K562 (cell line): Measurements from ENCODE around the gene EIPR1. TPM values are rescaled to one million over a fixed set of nuclear protein-coding genes. Genes with fewer than 3 reads are reported as not detected.

Source experiments
- CTCFL ChIP-seq: IDR thresholded peaks from 2 replicates; pipeline ENCODE4 v1.6.1; 2011; ENCODE audit warnings: borderline replicate concordance, low read depth, mild to moderate bottlenecking, moderate library complexity, low read length; ENCODE audit not compliant: insufficient read depth, poor library complexity, severe bottlenecking
- FOXA1 ChIP-seq: fragments of 450-650 bp; IDR thresholded peaks from 2 replicates; pipeline ENCODE4 v1.6.1; 2016; ENCODE audit warnings: mild to moderate bottlenecking, borderline replicate concordance
- GABPB1 ChIP-seq: sonication (generic); formaldehyde crosslinking; IDR thresholded peaks from 2 replicates; pipeline ENCODE4 v1.8.0; 2022; ENCODE audit warnings: mild to moderate bottlenecking, missing genetic modification reagents
- HDAC3 ChIP-seq: fragments of 450-650 bp; IDR thresholded peaks from 2 replicates; pipeline ENCODE4 v1.6.1; 2018; ENCODE audit warnings: borderline replicate concordance, mild to moderate bottlenecking, moderate library complexity; ENCODE audit not compliant: partially characterized antibody
- HMG20B ChIP-seq: fragments of 250-450 bp; sonication (Bioruptor Pico); IDR thresholded peaks from 2 replicates; pipeline ENCODE4 v1.5.0; 2021; ENCODE audit warnings: mild to moderate bottlenecking
- MTA1 ChIP-seq: fragments of 450-650 bp; IDR thresholded peaks from 2 replicates; pipeline ENCODE4 v1.6.1; 2017; ENCODE audit warnings: borderline replicate concordance
- PBX2 ChIP-seq, 2 experiments: IDR thresholded peaks in 1 of 2; conservative IDR thresholded peaks in 1 of 2; 2 replicates each; pipeline ENCODE4 v1.6.1; 2016; ENCODE audit warnings: low read depth in 2 of 2, mild to moderate bottlenecking in 1 of 2, missing compliant biosample characterization in 1 of 2, missing genetic modification characterization in 1 of 2, moderate library complexity in 1 of 2
- PHF8 ChIP-seq: fragments of 200-600 bp; sonication (generic); IDR thresholded peaks from 2 replicates; pipeline ENCODE4 v1.6.1; 2012; ENCODE audit warnings: mixed run types, mild to moderate bottlenecking, inconsistent platforms, low read length, moderate library complexity, borderline replicate concordance
- POLR3G ChIP-seq: IDR thresholded peaks from 2 replicates; pipeline ENCODE4 v1.6.1; 2011; ENCODE audit not compliant: insufficient read length, insufficient replicate concordance; ENCODE audit errors: extremely low read depth
- SMC3 ChIP-seq: conservative IDR thresholded peaks from 2 replicates; pipeline ENCODE4 v1.6.1; 2011; ENCODE audit warnings: low read depth, low read length, improper control_type of control experiment; ENCODE audit not compliant: insufficient read depth
- THRAP3 ChIP-seq: fragments of 450-650 bp; IDR thresholded peaks from 2 replicates; pipeline ENCODE4 v1.6.1; 2016; ENCODE audit warnings: mild to moderate bottlenecking, inconsistent platforms, borderline replicate concordance
- XRCC5 ChIP-seq: fragments of 200-400 bp; formaldehyde crosslinking; IDR thresholded peaks from 2 replicates; pipeline ENCODE4 v1.6.1; 2017; ENCODE audit warnings: low read depth, mild to moderate bottlenecking, low read length
- YY1 ChIP-seq, 3 experiments: IDR thresholded peaks; 2 replicates each; pipeline ENCODE4 v1.6.1; 2011; ENCODE audit warnings: low read length in 2 of 3, mild to moderate bottlenecking in 2 of 3, moderate library complexity in 2 of 3, borderline replicate concordance in 1 of 3, control low read depth in 1 of 3, low read depth in 1 of 3; ENCODE audit not compliant: insufficient read depth in 3 of 3, insufficient replicate concordance in 2 of 3, control insufficient read depth in 1 of 3, insufficient read length in 1 of 3; ENCODE audit errors: extremely low read depth in 1 of 3
- ZBTB8A ChIP-seq: fragments of 450-650 bp; IDR thresholded peaks from 2 replicates; pipeline ENCODE4 v1.6.1; 2018; ENCODE audit warnings: mild to moderate bottlenecking, moderate library complexity; ENCODE audit not compliant: partially characterized antibody
- ZFPM2 ChIP-seq: fragments of 250-450 bp; sonication (Bioruptor Pico); IDR thresholded peaks from 2 replicates; pipeline ENCODE4 v1.5.1; 2022; ENCODE audit warnings: mild to moderate bottlenecking
- ZNF217 ChIP-seq: sonication (generic); formaldehyde crosslinking; IDR thresholded peaks from 2 replicates; pipeline ENCODE4 v1.8.0; 2022; ENCODE audit warnings: mild to moderate bottlenecking, missing genetic modification reagents
- ZNF224 ChIP-seq: sonication (generic); formaldehyde crosslinking; IDR thresholded peaks from 2 replicates; pipeline ENCODE4 v1.8.0; 2022; ENCODE audit warnings: mild to moderate bottlenecking, missing genetic modification reagents
- ZNF431 ChIP-seq: sonication (generic); formaldehyde crosslinking; IDR thresholded peaks from 2 replicates; pipeline ENCODE4 v1.8.0; 2022; ENCODE audit warnings: mild to moderate bottlenecking, missing genetic modification reagents
- ZNF780A ChIP-seq: fragments of 250-450 bp; sonication (Bioruptor Pico); IDR thresholded peaks from 2 replicates; pipeline ENCODE4 v1.5.0; 2021; ENCODE audit warnings: mild to moderate bottlenecking
- polyA plus RNA-seq, 8 experiments: library from polyadenylated mRNA; depleted of rRNA in 4 of 8; stranded (reverse) in 5 of 8; unstranded in 3 of 8; fragments of >200 nt; fragmentation: Nextera tagmentation in 2 of 8; fragmentation: Illumina TruSeq in 1 of 8; extraction: Ambion mirVana in 2 of 8; extraction: Trizol in 1 of 8; gene quantifications; 2 replicates each; pipeline versions ENCODE4 v1.2.1 to v1.2.3, GENCODE V29; 2011 to 2014; ENCODE audit warnings: inconsistent platforms in 1 of 8, missing spikeins in 1 of 8
- total RNA-seq, 7 experiments: library from RNA; depleted of rRNA in 6 of 7; stranded (reverse); fragments of >200 nt in 6 of 7; fragmentation: Illumina TruSeq in 2 of 7; extraction: Trizol in 2 of 7; gene quantifications; 2 replicates each; pipeline versions ENCODE4 v1.2.1 to v1.2.3, GENCODE V29; 2011 to 2021; ENCODE audit warnings: low replicate concordance in 1 of 7
- TF ChIP-seq, protein P1 (sequence below): IDR thresholded peaks from 3 replicates; pipeline ENCODE4 v1.6.1; 2011; ENCODE audit warnings: borderline replicate concordance, mild to moderate bottlenecking; ENCODE audit not compliant: insufficient read length, insufficient read depth

EIPR1 gene
- total and polyA plus RNA-seq, 9 of the 15 experiments (the other 6 are each of a cell fraction or from before 2014, with no cell fraction given), result 19.9 to 54.4 (median 35.9) TPM

DNA sequence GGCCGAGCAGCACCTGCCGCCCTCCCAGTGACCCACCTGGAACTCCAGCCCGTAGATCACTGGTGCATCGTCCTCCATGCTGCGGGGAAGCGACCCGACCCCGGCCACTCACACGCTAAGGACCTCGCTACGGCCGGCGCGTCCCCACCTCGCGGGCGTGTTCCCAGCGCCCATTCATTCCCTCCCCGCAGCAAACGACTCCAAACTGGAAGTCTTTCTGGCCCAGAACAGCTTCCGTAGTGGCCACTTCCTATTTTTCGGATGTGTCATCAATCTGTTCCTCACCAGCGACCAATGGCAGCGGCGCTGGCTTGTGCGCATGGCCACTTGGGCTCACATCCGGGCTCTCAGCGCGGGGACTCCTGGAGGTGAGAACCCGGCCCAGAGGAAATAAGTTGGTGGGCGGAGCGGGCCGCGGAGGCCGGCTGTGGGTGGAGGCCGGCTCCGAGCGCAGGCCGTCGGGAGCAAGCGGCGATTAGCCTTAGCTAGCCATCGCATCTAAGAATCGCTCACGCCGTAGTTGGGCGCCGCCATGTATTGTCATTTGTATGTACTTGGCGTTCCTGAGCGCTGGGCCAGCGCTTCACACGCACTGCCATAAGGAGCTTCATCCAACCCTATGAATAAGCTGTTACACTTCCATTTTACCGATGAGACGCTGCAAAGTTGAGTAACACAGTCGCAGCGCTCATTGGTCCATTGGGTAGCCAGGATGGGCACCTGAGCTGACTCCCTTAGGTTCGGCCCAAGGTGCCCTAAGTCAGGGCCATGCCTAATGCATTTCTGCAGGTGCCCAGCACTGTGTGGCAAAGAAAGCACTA, at the start of gene EIPR1 (continued):
- TF ChIP-seq CTCFL, result no peak
- no peak for TF ChIP-seq FOXA1
- no peak for TF ChIP-seq HDAC3
- TF ChIP-seq ZNF224 (CRISPR knock-in tag), result no peak
- TF ChIP-seq ZBTB8A, result no peak
- no peak for TF ChIP-seq ZNF217 (CRISPR knock-in tag)
- TF ChIP-seq HMG20B, result no peak
- TF ChIP-seq, protein P1, sequence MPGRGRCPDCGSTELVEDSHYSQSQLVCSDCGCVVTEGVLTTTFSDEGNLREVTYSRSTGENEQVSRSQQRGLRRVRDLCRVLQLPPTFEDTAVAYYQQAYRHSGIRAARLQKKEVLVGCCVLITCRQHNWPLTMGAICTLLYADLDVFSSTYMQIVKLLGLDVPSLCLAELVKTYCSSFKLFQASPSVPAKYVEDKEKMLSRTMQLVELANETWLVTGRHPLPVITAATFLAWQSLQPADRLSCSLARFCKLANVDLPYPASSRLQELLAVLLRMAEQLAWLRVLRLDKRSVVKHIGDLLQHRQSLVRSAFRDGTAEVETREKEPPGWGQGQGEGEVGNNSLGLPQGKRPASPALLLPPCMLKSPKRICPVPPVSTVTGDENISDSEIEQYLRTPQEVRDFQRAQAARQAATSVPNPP, result no peak
- peak; percentile 85 for TF ChIP-seq GABPB1
- peak; percentile 6 to 71 (median 62) for TF ChIP-seq YY1 (IDR thresholded peaks at IDR 0.05; ENCODE audit: borderline replicate concordance in 1 of 3, control insufficient read depth in 1 of 3, extremely low read depth in 1 of 3, insufficient read depth in 3 of 3, insufficient read length in 1 of 3, insufficient replicate concordance in 2 of 3, low read depth in 1 of 3, low read length in 2 of 3)
- TF ChIP-seq THRAP3, result no peak
- TF ChIP-seq SMC3, result no peak
- peak; percentile 53; the same call in 1 of the 2 replicates for TF ChIP-seq MTA1
- 0 out of 2 replicates have a peak, but pooled peaks have one; percentile 52 for TF ChIP-seq ZNF431 (CRISPR knock-in tag)
- no peak for TF ChIP-seq PBX2 (CRISPR knock-in tag; IDR thresholded peaks at IDR 0.05; ENCODE audit: low read depth)
- TF ChIP-seq PBX2 (tag; conservative IDR thresholded peaks at IDR 0.05; ENCODE audit: low read depth), result no peak
- no peak for TF ChIP-seq POLR3G
- TF ChIP-seq ZFPM2 (CRISPR knock-in tag), result no peak
- peak; percentile 91; the same call in 1 of the 2 replicates for TF ChIP-seq PHF8
- TF ChIP-seq ZNF780A (CRISPR knock-in tag), result no peak
- TF ChIP-seq XRCC5, result no peak
